Activated CD4-positive, alpha-beta memory T cell treated with anti-CD3 and anti-CD28 coated beads, Interleukin-2, amount 10 ng/mL, durations not matched to agents 7 days and 5 days (primary cell): Measurements from ENCODE around the gene IL23R. TPM values are rescaled to one million over a fixed set of nuclear protein-coding genes. Genes with fewer than 3 reads are reported as not detected.

Experiments
- CTCF ChIA-PET: fragments of 350-600 bp; sonication (Branson Sonifier 250); formaldehyde crosslinking; loops from one replicate; lab custom pipeline; 2021; ENCODE audit warnings: antibody characterized with exemption, inconsistent platforms; lab: Charles Lee
- POLR2A ChIA-PET: fragments of 350-600 bp; sonication (Branson Sonifier 250); formaldehyde crosslinking; loops from one replicate; lab custom pipeline; 2021; ENCODE audit warnings: antibody characterized with exemption; lab: Charles Lee
- DNase-seq: peaks from one replicate; pipeline ENCODE4 v3.0.0-alpha.2; 2020
- H3K27ac Mint-ChIP-seq: one replicate; pipeline ENCODE4 v1.8.0; 2021; ENCODE audit warnings: mild to moderate bottlenecking, mixed read lengths
- H3K27me3 Mint-ChIP-seq: one replicate; pipeline ENCODE4 v1.8.0; 2021; ENCODE audit warnings: mixed read lengths
- H3K36me3 Mint-ChIP-seq: one replicate; pipeline ENCODE4 v1.8.0; 2021; ENCODE audit warnings: low read depth, mixed read lengths
- H3K4me1 Mint-ChIP-seq: one replicate; pipeline ENCODE4 v1.8.0; 2021; ENCODE audit warnings: mixed read lengths
- H3K4me3 Mint-ChIP-seq: one replicate; pipeline ENCODE4 v1.8.0; 2021; ENCODE audit warnings: mild to moderate bottlenecking, mixed read lengths
- H3K9me3 Mint-ChIP-seq: one replicate; pipeline ENCODE4 v1.8.0; 2021; ENCODE audit warnings: mixed read lengths
- total RNA-seq, 2 experiments: library from RNA; stranded (reverse); gene quantifications; one replicate each; pipeline ENCODE4 v1.2.3, GENCODE V29; 2021

The IL23R gene
- total RNA-seq, 2 experiments from 2014 or later: 4.2 to 5.0 TPM

DNA sequence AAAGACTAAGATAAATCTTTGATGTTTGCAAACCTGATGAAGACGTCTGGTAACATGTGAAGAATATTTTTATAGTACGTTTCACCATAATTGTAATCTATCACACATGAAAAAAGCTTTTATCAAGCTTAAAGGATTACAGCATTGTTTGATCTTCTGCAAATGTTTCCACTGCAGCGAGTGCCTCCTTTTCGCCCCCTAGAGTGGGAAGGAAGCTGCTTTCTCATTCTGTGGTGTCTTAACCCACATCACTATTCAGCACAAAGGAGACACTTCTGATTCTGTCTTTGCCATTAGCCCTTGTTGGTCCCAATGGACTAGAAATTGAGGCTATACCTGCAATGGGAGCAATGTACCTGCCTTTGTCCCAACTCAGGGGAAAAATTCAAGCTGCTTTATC is 95.4 kb downstream of the IL23R start:
- H3K36me3 Mint-ChIP-seq: peaks cover 3% of the 10 kb centered on the region
- POLR2A ChIA-PET: interaction anchor here (1.4 kb wide), 1 partner anchor 72 kb away, joined by 3 read pairs; no protein-coding TSS in a partner anchor
- no peak overlapping the region for H3K4me3 Mint-ChIP-seq
- CTCF ChIA-PET: interaction anchor here (0.7 to 1.5 kb wide), 2 partner anchors 47 to 49 kb away, joined by 3 to 4 read pairs; no protein-coding TSS in a partner anchor
- peaks cover 34% of the 10 kb centered on the region for H3K4me1 Mint-ChIP-seq
- no peak overlapping the region for H3K27ac Mint-ChIP-seq
- DNase-seq: peak; percentile 25
- no peaks in the 10 kb centered on the region for H3K9me3 Mint-ChIP-seq
- no peaks in the 10 kb centered on the region for H3K27me3 Mint-ChIP-seq

DNA sequence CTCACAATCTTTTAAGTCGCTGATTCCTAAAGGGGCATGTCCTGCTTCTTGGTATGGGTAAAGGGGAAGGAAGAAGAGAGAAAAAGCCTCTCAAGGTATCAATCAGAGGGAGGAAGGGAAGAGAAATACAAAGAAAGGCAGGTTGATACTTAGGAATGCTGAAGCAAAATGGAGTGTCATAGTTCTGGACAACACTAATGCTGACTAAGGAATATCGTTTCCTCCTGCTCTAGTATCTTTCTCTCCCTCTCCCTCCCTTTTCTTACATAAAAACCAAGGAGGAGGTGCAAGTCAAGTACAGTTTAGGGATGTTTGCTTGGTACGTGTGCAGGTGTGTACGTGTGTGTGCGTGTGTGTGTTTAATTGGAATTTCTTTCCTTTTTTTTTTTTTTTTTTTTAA is 96.5 kb downstream of the IL23R start:
- POLR2A ChIA-PET: interaction anchor here (1.4 kb wide), 1 partner anchor 71 kb away, joined by 3 read pairs; no protein-coding TSS in a partner anchor
- H3K9me3 Mint-ChIP-seq: no peaks in the 10 kb centered on the region
- no peaks in the 10 kb centered on the region for H3K27me3 Mint-ChIP-seq
- H3K4me3 Mint-ChIP-seq: no peak overlapping the region
- H3K27ac Mint-ChIP-seq: no peak overlapping the region
- H3K36me3 Mint-ChIP-seq: peaks cover 3% of the 10 kb centered on the region
- H3K4me1 Mint-ChIP-seq: peaks cover 30% of the 10 kb centered on the region
- CTCF ChIA-PET: interaction anchor here (1.5 kb wide), 1 partner anchor 50 kb away, joined by 3 read pairs; no protein-coding TSS in a partner anchor
- DNase-seq: no peak

GRCh38 chr1:67264152-67264551 is 97.9 kb downstream of the IL23R start:
- ChIA-PET POLR2A (no interaction called here), CTCF (no interaction called here)
- Mint-ChIP-seq H3K36me3 (peaks cover 1% of the 10 kb centered on the region), H3K4me1 (peaks cover 30% of the 10 kb centered on the region), H3K4me3 (no peak overlapping the region), H3K9me3 (no peaks in the 10 kb centered on the region), H3K27ac (no peak overlapping the region), H3K27me3 (no peaks in the 10 kb centered on the region)
- DNase-seq: no peak

- Mint-ChIP-seq H3K36me3 (no peaks in the 10 kb centered on the region), H3K27me3 (no peaks in the 10 kb centered on the region), H3K9me3 (no peaks in the 10 kb centered on the region), H3K4me3 (peak overlapping the region; percentile 44), H3K4me1 (peaks cover 30% of the 10 kb centered on the region), H3K27ac (peak overlapping the region; percentile 72)
- POLR2A ChIA-PET: no interaction called here
- DNase-seq: no peak
- CTCF ChIA-PET: no interaction called here
Measured at GRCh38 chr1:67264899-67265298, 98.6 kb downstream of the IL23R start.

- peaks cover 22% of the 10 kb centered on the region for H3K9me3 Mint-ChIP-seq
- ChIA-PET CTCF (no interaction called here), POLR2A (no interaction called here)
- no peak overlapping the region for H3K27ac Mint-ChIP-seq
- peaks cover 23% of the 10 kb centered on the region for H3K36me3 Mint-ChIP-seq
- peaks cover 21% of the 10 kb centered on the region for H3K4me1 Mint-ChIP-seq
- H3K4me3 Mint-ChIP-seq: no peak overlapping the region
- DNase-seq: no peak
- H3K27me3 Mint-ChIP-seq: no peaks in the 10 kb centered on the region
Measured at GRCh38 chr1:67269061-67269460, 102.8 kb downstream of the IL23R start.

GRCh38 chr1:67270541-67270940 is 104.3 kb downstream of the IL23R start:
- no peak overlapping the region for H3K27ac Mint-ChIP-seq
- no peaks in the 10 kb centered on the region for H3K27me3 Mint-ChIP-seq
- ChIA-PET POLR2A (no interaction called here), CTCF (interaction anchor here (0.5 kb wide), 1 partner anchor 36 kb away, joined by 3 read pairs; no protein-coding TSS in a partner anchor)
- peaks cover 22% of the 10 kb centered on the region for H3K9me3 Mint-ChIP-seq
- no peak overlapping the region for H3K4me3 Mint-ChIP-seq
- no peak for DNase-seq
- peaks cover 26% of the 10 kb centered on the region for H3K4me1 Mint-ChIP-seq
- H3K36me3 Mint-ChIP-seq: peaks cover 28% of the 10 kb centered on the region

GRCh38 chr1:67273591-67273990 is 107.3 kb downstream of the IL23R start:
- H3K36me3 Mint-ChIP-seq: peaks cover 35% of the 10 kb centered on the region
- H3K9me3 Mint-ChIP-seq: peaks cover 31% of the 10 kb centered on the region
- ChIA-PET POLR2A (interaction anchor here (0.6 to 1.9 kb wide), 4 partner anchors 35 to 220 kb away, joined by 3 to 8 read pairs (median 3); partner anchors contain the start of gene SLC35D1), CTCF (interaction anchor here (0.6 to 1.7 kb wide), 3 partner anchors 14 to 227 kb away, joined by 3 to 4 read pairs (median 4); no protein-coding TSS in a partner anchor)
- no peak overlapping the region for H3K4me3 Mint-ChIP-seq
- no peak overlapping the region for H3K27ac Mint-ChIP-seq
- peaks cover 29% of the 10 kb centered on the region for H3K4me1 Mint-ChIP-seq
- DNase-seq: no peak
- no peaks in the 10 kb centered on the region for H3K27me3 Mint-ChIP-seq

- H3K27ac Mint-ChIP-seq: peak overlapping the region; percentile 21
- POLR2A ChIA-PET: interaction anchor here (1.0 to 1.9 kb wide), 7 partner anchors 9 to 156 kb away, joined by 3 to 8 read pairs (median 4); partner anchors contain the start of gene SERBP1
- H3K4me3 Mint-ChIP-seq: no peak overlapping the region
- DNase-seq: no peak
- no peaks in the 10 kb centered on the region for H3K27me3 Mint-ChIP-seq
- H3K36me3 Mint-ChIP-seq: peaks cover 35% of the 10 kb centered on the region
- peaks cover 31% of the 10 kb centered on the region for H3K9me3 Mint-ChIP-seq
- peaks cover 29% of the 10 kb centered on the region for H3K4me1 Mint-ChIP-seq
- CTCF ChIA-PET: no interaction called here
Measured at GRCh38 chr1:67274623-67275325, 108.5 kb downstream of the IL23R start.

- CTCF ChIA-PET: no interaction called here
- POLR2A ChIA-PET: no interaction called here
- no peak for DNase-seq
- Mint-ChIP-seq H3K9me3 (peaks cover 9% of the 10 kb centered on the region), H3K27ac (no peak overlapping the region), H3K4me1 (peaks cover 9% of the 10 kb centered on the region), H3K4me3 (no peak overlapping the region), H3K27me3 (no peaks in the 10 kb centered on the region), H3K36me3 (peaks cover 9% of the 10 kb centered on the region)
Measured at GRCh38 chr1:67280696-67281095, 114.4 kb downstream of the IL23R start.

DNA sequence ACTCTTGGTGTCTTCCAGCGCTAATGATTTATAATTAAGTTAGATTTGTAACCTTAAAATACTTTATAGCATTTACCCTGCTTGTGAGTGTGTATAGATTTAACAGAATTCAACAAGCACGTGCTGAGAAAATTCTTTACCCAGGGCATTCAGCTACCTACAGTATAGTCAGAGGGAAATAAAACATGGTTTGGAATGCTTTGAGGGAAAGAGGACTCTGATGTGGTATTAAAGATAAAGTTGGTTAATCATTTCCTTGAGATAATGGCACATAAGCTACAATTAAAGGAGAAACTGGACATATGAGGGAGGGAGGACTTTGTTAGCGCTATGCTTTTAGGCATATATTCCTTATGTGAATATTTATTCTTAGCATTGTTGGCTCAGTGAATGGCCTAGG is 115.0 kb downstream of the IL23R start:
- Mint-ChIP-seq H3K36me3 (peaks cover 3% of the 10 kb centered on the region), H3K27ac (no peak overlapping the region), H3K27me3 (no peaks in the 10 kb centered on the region), H3K4me3 (no peak overlapping the region), H3K9me3 (peaks cover 6% of the 10 kb centered on the region), H3K4me1 (peaks cover 9% of the 10 kb centered on the region)
- ChIA-PET CTCF (no interaction called here), POLR2A (no interaction called here)
- DNase-seq: no peak

GRCh38 chr1:67285780-67286488 is 119.7 kb downstream of the IL23R start:
- no peak overlapping the region for H3K4me3 Mint-ChIP-seq
- H3K27ac Mint-ChIP-seq: no peak overlapping the region
- H3K27me3 Mint-ChIP-seq: no peaks in the 10 kb centered on the region
- DNase-seq: no peak
- H3K4me1 Mint-ChIP-seq: peaks cover 18% of the 10 kb centered on the region
- ChIA-PET CTCF (interaction anchor here (0.6 to 1.3 kb wide), 3 partner anchors 18 to 287 kb away, joined by 3 to 4 read pairs (median 3); no protein-coding TSS in a partner anchor), POLR2A (interaction anchor here (2.1 kb wide), 1 partner anchor 9 kb away, joined by 7 read pairs; no protein-coding TSS in a partner anchor)
- H3K9me3 Mint-ChIP-seq: no peaks in the 10 kb centered on the region
- H3K36me3 Mint-ChIP-seq: peaks cover 6% of the 10 kb centered on the region

- Mint-ChIP-seq H3K36me3 (peaks cover 22% of the 10 kb centered on the region), H3K4me1 (peaks cover 43% of the 10 kb centered on the region), H3K4me3 (no peak overlapping the region), H3K27ac (no peak overlapping the region), H3K27me3 (no peaks in the 10 kb centered on the region), H3K9me3 (peaks cover 10% of the 10 kb centered on the region)
- CTCF ChIA-PET: interaction anchor here (0.6 kb wide), 1 partner anchor 57 kb away, joined by 3 read pairs; no protein-coding TSS in a partner anchor
- DNase-seq: no peak
- POLR2A ChIA-PET: interaction anchor here (1.2 kb wide), 1 partner anchor 21 kb away, joined by 3 read pairs; no protein-coding TSS in a partner anchor
Measured at GRCh38 chr1:67290236-67290635, 124.0 kb downstream of the IL23R start.
